HCT116 (cell line): ENCODE results near the gene ADARB1. TPM values are rescaled to one million over a fixed set of nuclear protein-coding genes. Genes with fewer than 3 reads are reported as not detected.

ENCODE experiments used
- ATAC-seq: fragments of 200-7000 bp; cut with Tn5 transposase; 2 replicates; pipeline ENCODE4 v1.9.1; 2020; ENCODE audit warnings: mild to moderate bottlenecking, moderate library complexity
- BruUV-seq: library from RNA; stranded (reverse); fragments of 400-500 nt; replicated peaks from 2 replicates; lab custom pipeline; 2021; lab: Mats Ljungman, UMichigan
- CTCF ChIA-PET: fragments of 300-600 bp; sonication (Branson Sonifier 250); formaldehyde crosslinking; loops from one replicate; lab custom pipeline; 2021; ENCODE audit warnings: antibody characterized with exemption; lab: Charles Lee
- POLR2A ChIA-PET: fragments of 300-600, 350-600 bp; sonication (Branson Sonifier 250); formaldehyde crosslinking; loops from one replicate; lab custom pipeline; 2021; ENCODE audit warnings: antibody characterized with exemption; lab: Charles Lee
- RAD21 ChIA-PET, 2 experiments: fragments of 300-600 bp; sonication (Branson Sonifier 250); formaldehyde crosslinking; loops; one replicate each; lab custom pipeline; 2023; ENCODE audit warnings: low total read pairs in 2 of 2; ENCODE audit not compliant: uncharacterized antibody in 2 of 2, unreplicated experiment in 2 of 2, low non-redundant PET in 1 of 2; lab: Charles Lee
- DNase-seq: peaks from one replicate; pipeline ENCODE4 v3.0.0-alpha.2; 2010; ENCODE audit warnings: low read depth, low spot score
- H2AFZ ChIP-seq: fragments of 200-600 bp; shearing (Covaris generic), sonication (generic); 2 replicates; pipeline ENCODE4 v1.6.1; 2017; ENCODE audit warnings: low read depth, mixed run types, mixed read lengths, antibody characterized with exemption, low read length; ENCODE audit not compliant: poor library complexity, severe bottlenecking
- H3K27ac ChIP-seq: 2 replicates; pipeline ENCODE4 v1.5.1; 2012; ENCODE audit warnings: low read depth, low read length
- H3K27me3 ChIP-seq: fragments of 200-600 bp; sonication (generic); 2 replicates; pipeline ENCODE4 v1.6.1; 2016; ENCODE audit warnings: mixed run types, low read length, mixed read lengths; ENCODE audit not compliant: insufficient read depth
- H3K36me3 ChIP-seq, 2 experiments: fragments of 200-500 bp in 1 of 2; fragments of 200-600 bp in 1 of 2; sonication (Bioruptor generic) in 1 of 2; sonication (generic) in 1 of 2; 2 replicates each; pipeline versions ENCODE4 v1.5.1 to v1.6.1; 2014 to 2016; ENCODE audit warnings: low read length in 2 of 2, inconsistent platforms in 1 of 2, mixed read lengths in 1 of 2, mixed run types in 1 of 2; ENCODE audit not compliant: insufficient read depth in 2 of 2, control insufficient read depth in 1 of 2
- H3K4me1 ChIP-seq, 2 experiments: fragments of 200-600 bp in 1 of 2; sonication (generic) in 1 of 2; 2 replicates each; pipeline versions ENCODE4 v1.5.1 to v1.6.1; 2012 to 2017; ENCODE audit warnings: low read length in 2 of 2, inconsistent platforms in 1 of 2, mild to moderate bottlenecking in 1 of 2, mixed read lengths in 1 of 2, mixed run types in 1 of 2, moderate library complexity in 1 of 2; ENCODE audit not compliant: insufficient read depth in 2 of 2, control insufficient read depth in 1 of 2
- H3K4me2 ChIP-seq: fragments of 200-600 bp; sonication (generic); 2 replicates; pipeline ENCODE4 v1.6.1; 2017; ENCODE audit warnings: mixed run types, low read length, mixed read lengths
- H3K4me3 ChIP-seq, 2 experiments: fragments of 200-600 bp in 1 of 2; sonication (generic) in 1 of 2; replicated peaks in 1 of 2; 2 replicates each; pipeline ENCODE4 v1.5.1; 2011 to 2016; ENCODE audit warnings: low read length in 2 of 2, control low read depth in 1 of 2, low read depth in 1 of 2, mild to moderate bottlenecking in 1 of 2, mixed read lengths in 1 of 2, mixed run types in 1 of 2
- H3K79me2 ChIP-seq: fragments of 200-600 bp; sonication (generic); 2 replicates; pipeline ENCODE4 v1.6.1; 2017; ENCODE audit warnings: mild to moderate bottlenecking, mixed run types, low read length, moderate library complexity, mixed read lengths; ENCODE audit not compliant: insufficient read depth
- H3K9ac ChIP-seq: fragments of 200-600 bp; sonication (generic); 2 replicates; pipeline ENCODE4 v1.6.1; 2016; ENCODE audit warnings: low read length, mixed read lengths
- H3K9me2 ChIP-seq: fragments of 200-600 bp; sonication (generic), shearing (Covaris generic); 2 replicates; pipeline ENCODE4 v1.6.1; 2017; ENCODE audit warnings: mixed run types, mild to moderate bottlenecking, moderate library complexity; ENCODE audit not compliant: insufficient read depth
- H3K9me3 ChIP-seq, 2 experiments: fragments of 200-500 bp in 1 of 2; fragments of 200-600 bp in 1 of 2; sonication (Bioruptor generic) in 1 of 2; sonication (generic) in 1 of 2; 2 replicates each; pipeline ENCODE4 v1.6.1; 2014 to 2017; ENCODE audit warnings: low read length in 2 of 2, mixed read lengths in 2 of 2, inconsistent platforms in 1 of 2, low read depth in 1 of 2, mild to moderate bottlenecking in 1 of 2, mixed run types in 1 of 2, moderate library complexity in 1 of 2; ENCODE audit not compliant: control insufficient read depth in 1 of 2, insufficient read depth in 1 of 2
- H4K20me1 ChIP-seq: fragments of 200-600 bp; sonication (generic), shearing (Covaris generic); 2 replicates; pipeline ENCODE4 v1.6.1; 2017; ENCODE audit warnings: mixed run types, mild to moderate bottlenecking, moderate library complexity; ENCODE audit not compliant: insufficient read depth
- CEBPB ChIP-seq: IDR thresholded peaks from 2 replicates; pipeline ENCODE4 v1.6.1; 2012; ENCODE audit warnings: low read depth
- CTCF ChIP-seq, 3 experiments: fragments of 200-600 bp in 1 of 3; sonication (generic) in 1 of 3; IDR thresholded peaks in 2 of 3; conservative IDR thresholded peaks in 1 of 3; 2 replicates each; pipeline ENCODE4 v1.5.1; 2012 to 2017; ENCODE audit warnings: low read depth in 2 of 3, low read length in 2 of 3, antibody characterized with exemption in 1 of 3, borderline replicate concordance in 1 of 3, control low read depth in 1 of 3, mild to moderate bottlenecking in 1 of 3, mixed read lengths in 1 of 3, mixed run types in 1 of 3, moderate library complexity in 1 of 3; ENCODE audit not compliant: insufficient read depth in 1 of 3
- EGR1 ChIP-seq: IDR thresholded peaks from 2 replicates; pipeline ENCODE4 v1.6.1; 2012; ENCODE audit warnings: low read depth
- ELF1 ChIP-seq: IDR thresholded peaks from 2 replicates; pipeline ENCODE4 v1.6.1; 2012; ENCODE audit warnings: low read depth, borderline replicate concordance
- EZH2 ChIP-seq: fragments of 200-600 bp; sonication (generic); IDR thresholded peaks from 2 replicates; pipeline ENCODE4 v1.6.1; 2017; ENCODE audit warnings: antibody characterized with exemption, mixed run types
- FOSL1 ChIP-seq: IDR thresholded peaks from 2 replicates; pipeline ENCODE4 v1.6.1; 2012; ENCODE audit warnings: low read depth
- POLR2A ChIP-seq: IDR thresholded peaks from 2 replicates; pipeline ENCODE4 v1.7.0; 2011; ENCODE audit warnings: borderline replicate concordance; ENCODE audit not compliant: insufficient read depth, insufficient read length; ENCODE audit errors: extremely low read depth
- POLR2AphosphoS5 ChIP-seq: IDR thresholded peaks from 2 replicates; pipeline ENCODE4 v1.6.1; 2011; ENCODE audit warnings: mild to moderate bottlenecking, low read depth, low read length, moderate library complexity
- RAD21 ChIP-seq: IDR thresholded peaks from 2 replicates; pipeline ENCODE4 v1.6.1; 2012; ENCODE audit warnings: low read depth, mild to moderate bottlenecking
- REST ChIP-seq: IDR thresholded peaks from 2 replicates; pipeline ENCODE4 v1.6.1; 2012; ENCODE audit warnings: low read depth
- YY1 ChIP-seq: IDR thresholded peaks from 2 replicates; pipeline ENCODE4 v1.6.1; 2011; ENCODE audit warnings: low read length, low read depth, moderate library complexity, mild to moderate bottlenecking; ENCODE audit not compliant: insufficient replicate concordance; ENCODE audit errors: extremely low read depth
- ZFX ChIP-seq: fragments of 450-650 bp; IDR thresholded peaks from 2 replicates; pipeline ENCODE4 v1.6.1; 2017
- ZNF274 ChIP-seq: fragments of 200-500 bp; sonication (Bioruptor generic); IDR thresholded peaks from 2 replicates; pipeline ENCODE4 v1.6.1; 2014; ENCODE audit warnings: mild to moderate bottlenecking, low read depth, low read length, inconsistent platforms
- intact Hi-C: fragments of 100-400 bp; cut with micrococcal nuclease; formaldehyde crosslinking; loops from 2 replicates; pipeline ENCODE4 v1.10.0; 2022
- total RNA-seq: library from RNA; stranded (reverse); gene quantifications from one replicate; pipeline ENCODE4 v1.2.1, GENCODE V29; 2021; ENCODE audit not compliant: unreplicated experiment
- TF ChIP-seq, protein P1 (sequence below): IDR thresholded peaks from 2 replicates; pipeline ENCODE4 v1.6.1; 2011; ENCODE audit warnings: mild to moderate bottlenecking, low read length, moderate library complexity; ENCODE audit not compliant: insufficient replicate concordance; ENCODE audit errors: extremely low read depth
- TF ChIP-seq, protein P2 (sequence below): IDR thresholded peaks from 2 replicates; pipeline ENCODE4 v1.6.1; 2012
- TF ChIP-seq, protein P3 (sequence below): IDR thresholded peaks from 2 replicates; pipeline ENCODE4 v1.6.1; 2012

The ADARB1 gene
- total RNA-seq, 1 experiment from 2014 or later, result 13.5 TPM

GRCh38 chr21:45263534-45263933, 189.2 kb downstream of the ADARB1 start:
- intact Hi-C loops, result no loop called here
- no peaks in the 10 kb centered on the region for H3K79me2 ChIP-seq
- no peaks in the 10 kb centered on the region for H3K27me3 ChIP-seq
- H3K27ac ChIP-seq, result no peak overlapping the region
- no peaks in the 10 kb centered on the region for H3K9me2 ChIP-seq
- DNase-seq, result no peak
- TF ChIP-seq, protein P1, sequence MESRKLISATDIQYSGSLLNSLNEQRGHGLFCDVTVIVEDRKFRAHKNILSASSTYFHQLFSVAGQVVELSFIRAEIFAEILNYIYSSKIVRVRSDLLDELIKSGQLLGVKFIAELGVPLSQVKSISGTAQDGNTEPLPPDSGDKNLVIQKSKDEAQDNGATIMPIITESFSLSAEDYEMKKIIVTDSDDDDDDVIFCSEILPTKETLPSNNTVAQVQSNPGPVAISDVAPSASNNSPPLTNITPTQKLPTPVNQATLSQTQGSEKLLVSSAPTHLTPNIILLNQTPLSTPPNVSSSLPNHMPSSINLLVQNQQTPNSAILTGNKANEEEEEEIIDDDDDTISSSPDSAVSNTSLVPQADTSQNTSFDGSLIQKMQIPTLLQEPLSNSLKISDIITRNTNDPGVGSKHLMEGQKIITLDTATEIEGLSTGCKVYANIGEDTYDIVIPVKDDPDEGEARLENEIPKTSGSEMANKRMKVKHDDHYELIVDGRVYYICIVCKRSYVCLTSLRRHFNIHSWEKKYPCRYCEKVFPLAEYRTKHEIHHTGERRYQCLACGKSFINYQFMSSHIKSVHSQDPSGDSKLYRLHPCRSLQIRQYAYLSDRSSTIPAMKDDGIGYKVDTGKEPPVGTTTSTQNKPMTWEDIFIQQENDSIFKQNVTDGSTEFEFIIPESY, result no peak
- TF ChIP-seq REST, result no peak
- no peak for TF ChIP-seq CEBPB
- no peak for TF ChIP-seq POLR2A
- no peak for TF ChIP-seq ZNF274
- TF ChIP-seq YY1, result no peak
- no peak for TF ChIP-seq RAD21
- no peak for TF ChIP-seq POLR2AphosphoS5
- TF ChIP-seq EZH2, result no peak
- TF ChIP-seq, protein P2, sequence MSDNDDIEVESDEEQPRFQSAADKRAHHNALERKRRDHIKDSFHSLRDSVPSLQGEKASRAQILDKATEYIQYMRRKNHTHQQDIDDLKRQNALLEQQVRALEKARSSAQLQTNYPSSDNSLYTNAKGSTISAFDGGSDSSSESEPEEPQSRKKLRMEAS, result no peak
- TF ChIP-seq EGR1, result no peak
- TF ChIP-seq ZFX, result no peak
- TF ChIP-seq ELF1, result no peak
- no peak for TF ChIP-seq CTCF (IDR thresholded peaks at IDR 0.05 in 2 of 3, conservative IDR thresholded peaks at IDR 0.05 in 1 of 3; ENCODE audit: borderline replicate concordance in 1 of 3, insufficient read depth in 1 of 3, low read depth in 2 of 3, low read length in 2 of 3)
- TF ChIP-seq FOSL1, result no peak
- TF ChIP-seq, protein P3, sequence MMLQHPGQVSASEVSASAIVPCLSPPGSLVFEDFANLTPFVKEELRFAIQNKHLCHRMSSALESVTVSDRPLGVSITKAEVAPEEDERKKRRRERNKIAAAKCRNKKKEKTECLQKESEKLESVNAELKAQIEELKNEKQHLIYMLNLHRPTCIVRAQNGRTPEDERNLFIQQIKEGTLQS, result no peak
- TF ChIP-seq, all 23 proteins: peak for 0
- H3K4me2 ChIP-seq, result no peak overlapping the region
- RAD21 ChIA-PET, result no interaction called here
- H3K4me3 ChIP-seq, result no peak overlapping the region
- no peaks in the 10 kb centered on the region for H4K20me1 ChIP-seq
- H2AFZ ChIP-seq, result no peak overlapping the region
- H3K9ac ChIP-seq, result no peak overlapping the region
- ATAC-seq, result no peak
- POLR2A ChIA-PET, result no interaction called here
- peaks cover 4 to 9% of the 10 kb centered on the region in 2 experiments; a peak in 2 of 4 replicates for H3K36me3 ChIP-seq
- no peaks in the 10 kb centered on the region for H3K9me3 ChIP-seq
- H3K4me1 ChIP-seq, result no peaks in the 10 kb centered on the region
- CTCF ChIA-PET, result no interaction called here
- BruUV-seq, result no TSS peak
